ENCODE data around the gene PLBD1. TPM values are rescaled to one million over a fixed set of nuclear protein-coding genes. Genes with fewer than 3 reads are reported as not detected.

The PLBD1 gene
- total RNA-seq, 1 donor from 2014 or later, result 14.2 TPM

DNA sequence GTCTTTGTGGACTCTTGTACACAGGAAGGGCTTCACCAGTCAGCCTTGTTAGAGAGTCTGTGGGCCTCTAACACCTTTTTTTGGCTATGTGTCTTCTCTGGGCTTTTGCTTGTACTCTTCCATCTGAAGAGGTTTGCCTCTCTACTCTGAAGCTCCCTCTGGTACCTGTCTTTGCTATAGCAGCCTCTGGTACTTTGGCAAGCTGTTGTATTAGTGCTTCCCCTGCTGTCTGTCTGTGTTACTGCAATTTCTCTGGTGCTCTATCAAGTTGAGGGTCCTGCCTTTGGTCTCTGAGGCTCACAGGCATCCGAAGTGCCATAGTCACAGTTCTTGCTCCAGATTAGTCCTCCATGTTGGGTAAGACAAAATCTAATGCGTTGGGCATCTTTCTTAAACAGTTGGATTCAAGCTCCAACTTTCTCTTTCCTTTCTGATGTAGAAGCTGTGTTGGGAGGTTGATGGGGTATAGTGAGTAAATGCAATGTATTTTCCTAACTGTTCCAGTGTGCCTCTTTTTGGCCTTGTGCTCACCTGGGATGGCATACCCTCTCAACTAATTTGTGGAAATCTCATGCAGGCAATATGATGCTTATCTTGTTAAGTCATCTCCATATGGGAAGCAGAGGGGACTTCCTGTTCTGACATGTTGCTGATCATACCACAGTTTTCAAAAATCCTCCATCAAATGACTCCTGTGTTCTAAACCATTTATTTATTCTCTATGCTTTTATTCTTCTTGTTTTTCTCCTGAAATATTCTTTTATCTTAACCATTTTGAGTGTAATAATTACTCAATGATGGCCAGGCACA is 113.4 kb downstream of the PLBD1 start:
- no peak for DNase-seq (ENCODE audit: low read depth)
- TF ChIP-seq, protein P1, sequence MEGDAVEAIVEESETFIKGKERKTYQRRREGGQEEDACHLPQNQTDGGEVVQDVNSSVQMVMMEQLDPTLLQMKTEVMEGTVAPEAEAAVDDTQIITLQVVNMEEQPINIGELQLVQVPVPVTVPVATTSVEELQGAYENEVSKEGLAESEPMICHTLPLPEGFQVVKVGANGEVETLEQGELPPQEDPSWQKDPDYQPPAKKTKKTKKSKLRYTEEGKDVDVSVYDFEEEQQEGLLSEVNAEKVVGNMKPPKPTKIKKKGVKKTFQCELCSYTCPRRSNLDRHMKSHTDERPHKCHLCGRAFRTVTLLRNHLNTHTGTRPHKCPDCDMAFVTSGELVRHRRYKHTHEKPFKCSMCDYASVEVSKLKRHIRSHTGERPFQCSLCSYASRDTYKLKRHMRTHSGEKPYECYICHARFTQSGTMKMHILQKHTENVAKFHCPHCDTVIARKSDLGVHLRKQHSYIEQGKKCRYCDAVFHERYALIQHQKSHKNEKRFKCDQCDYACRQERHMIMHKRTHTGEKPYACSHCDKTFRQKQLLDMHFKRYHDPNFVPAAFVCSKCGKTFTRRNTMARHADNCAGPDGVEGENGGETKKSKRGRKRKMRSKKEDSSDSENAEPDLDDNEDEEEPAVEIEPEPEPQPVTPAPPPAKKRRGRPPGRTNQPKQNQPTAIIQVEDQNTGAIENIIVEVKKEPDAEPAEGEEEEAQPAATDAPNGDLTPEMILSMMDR (conservative IDR thresholded peaks at IDR 0.05; ENCODE audit: low read depth, low read length), result peak; percentile 84
- no peak overlapping the region for H3K4me3 ChIP-seq (ENCODE audit: low read depth, low read length)

Other genes with a start within 250 kb of the PLBD1 start
- 11.9 and 21.3 TPM in 2 replicates for gene ATF7IP, start 202.2 kb downstream of the PLBD1 start, total RNA-seq
- gene GUCY2C, start 128.7 kb upstream of the PLBD1 start, total RNA-seq, result not detected in 2 replicates
- gene WBP11, start 235.6 kb upstream of the PLBD1 start, total RNA-seq, result 20.4 and 27.6 TPM in 2 replicates
- 1.2 and 1.5 TPM in 2 replicates for gene C12orf60, start 235.8 kb upstream of the PLBD1 start, total RNA-seq
- gene SMCO3, start 246.3 kb upstream of the PLBD1 start, total RNA-seq, result 0.07 TPM in 1 of 2 replicates, not detected in the other

All from epithelial cell of proximal tubule (primary cell).